NCI-H146 treated with DMSO at 0.1 percent for 48 hours (cell line): ENCODE results near the gene ENOPH1.
"Not testable (repeated sequence)": the region's sequence is repeated elsewhere in the genome, so short reads cannot be mapped to it uniquely, and the experiment has no call there.

Source experiments
- DNase-seq: peaks from one replicate; lab custom pipeline; 2025; ENCODE audit not compliant: unreplicated experiment; lab: John Stamatoyannopoulos, UW

The ENOPH1 gene

DNA sequence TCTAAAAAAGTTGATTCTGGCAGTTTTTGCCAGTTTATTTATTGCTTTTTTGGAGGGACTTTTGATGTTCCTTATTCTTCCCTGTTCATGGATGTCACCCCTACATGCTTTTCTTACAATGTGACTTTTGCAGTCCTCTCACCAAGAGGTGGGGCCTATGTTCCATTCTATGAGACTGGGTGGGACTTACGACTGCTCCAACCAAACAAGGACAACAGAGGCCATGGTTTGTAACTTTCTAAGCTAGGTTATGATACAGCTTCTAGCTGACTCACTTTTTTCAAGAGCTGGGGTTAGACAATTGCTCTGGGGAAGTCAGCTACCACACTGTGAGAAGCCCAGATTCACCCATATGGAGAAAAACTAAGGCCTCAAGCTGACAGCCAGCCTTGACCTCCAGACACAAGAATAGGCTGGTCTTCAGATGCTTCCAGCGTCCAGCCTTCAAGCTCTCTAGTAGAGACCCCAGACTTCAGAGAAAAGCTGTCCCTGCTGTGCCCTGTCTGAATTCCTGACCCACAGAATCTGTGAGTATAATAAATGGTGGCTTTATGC lies 39.5 kb downstream of the ENOPH1 start:
- DNase-seq: no peak

DNA sequence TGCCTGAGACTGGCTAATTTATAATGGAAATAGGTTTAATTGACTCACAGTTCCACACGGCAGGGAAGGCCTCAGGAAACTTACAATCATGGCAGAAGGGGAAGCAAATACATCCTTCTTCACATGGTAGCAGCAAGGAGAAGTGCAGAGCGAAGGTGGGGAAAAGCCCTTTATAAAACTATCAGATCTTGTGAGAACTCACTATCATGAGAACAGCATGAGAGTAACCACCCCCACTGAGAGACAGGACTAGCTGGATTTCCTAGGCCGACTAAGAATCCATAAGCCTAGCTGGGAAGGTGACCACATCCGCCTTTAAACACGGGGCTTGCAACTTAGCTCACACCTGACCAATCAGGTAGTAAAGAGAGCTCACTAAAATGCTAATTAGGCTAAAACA lies 42.7 kb downstream of the ENOPH1 start:
- not testable (repeated sequence) for DNase-seq

DNA sequence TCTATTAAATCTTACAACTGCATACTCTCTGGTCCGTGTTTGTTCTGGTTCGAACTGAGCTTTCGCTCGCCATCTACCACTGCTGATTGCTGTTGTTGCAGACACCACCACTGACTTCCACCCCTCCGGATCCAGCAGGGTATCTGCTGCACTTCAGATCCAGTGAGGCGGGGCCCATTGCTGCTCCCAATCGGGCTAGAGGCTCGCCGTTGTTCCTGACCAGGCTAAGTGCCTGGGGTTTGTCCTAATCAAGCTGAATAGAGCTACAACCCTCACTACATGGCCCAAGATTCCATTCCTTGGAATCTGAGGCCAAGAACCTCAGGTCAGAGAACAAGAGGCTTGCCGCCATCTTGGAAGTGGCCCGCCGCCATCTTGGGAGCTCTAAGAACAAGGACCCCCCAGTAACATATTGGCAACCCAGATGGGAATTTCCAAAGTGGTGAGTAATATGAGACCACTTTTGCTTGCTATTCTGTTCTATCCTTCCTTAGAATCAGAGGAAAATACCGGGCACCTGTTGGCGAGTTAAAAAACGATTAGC lies 43.3 kb downstream of the ENOPH1 start:
- no peak for DNase-seq

DNA sequence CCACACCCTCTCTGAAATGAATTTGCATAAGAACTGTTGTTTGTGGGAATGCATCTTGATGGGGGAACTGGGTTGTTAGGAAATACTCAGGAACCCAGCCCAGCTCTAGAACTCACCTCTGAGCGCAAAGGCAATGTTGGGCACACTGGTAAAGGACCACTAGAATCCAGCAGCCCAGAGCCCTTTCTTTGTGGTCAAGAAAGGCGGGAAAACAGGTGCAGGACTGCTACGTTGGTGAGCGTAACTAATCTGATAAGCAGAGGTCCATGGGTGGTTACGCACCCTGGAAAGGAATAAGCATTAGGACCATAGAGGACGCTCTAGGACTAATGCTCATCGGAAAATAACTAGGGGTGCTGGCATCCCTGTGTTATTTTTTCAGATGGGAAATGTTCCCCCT lies 45.5 kb downstream of the ENOPH1 start:
- DNase-seq: not testable (repeated sequence)

DNA sequence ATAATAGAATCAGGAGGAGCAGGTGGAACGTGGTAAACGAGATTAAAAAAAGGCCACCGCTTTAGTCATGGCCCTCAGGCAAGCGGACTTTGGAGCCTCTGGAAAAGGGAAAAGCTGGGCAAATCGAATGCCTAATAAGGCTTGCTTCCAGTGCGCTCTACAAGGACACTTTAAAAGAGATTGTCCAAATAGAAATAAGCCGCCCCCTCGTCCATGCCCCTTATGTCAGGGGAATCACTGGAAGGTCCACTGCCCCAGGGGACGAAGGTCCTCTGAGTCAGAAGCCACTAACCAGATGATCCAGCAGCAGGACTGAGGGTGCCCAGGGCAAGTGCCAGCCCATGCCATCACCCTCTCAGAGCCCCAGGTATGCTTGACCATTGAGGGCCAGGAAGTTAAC lies 47.1 kb downstream of the ENOPH1 start:
- not testable (repeated sequence) for DNase-seq

DNA sequence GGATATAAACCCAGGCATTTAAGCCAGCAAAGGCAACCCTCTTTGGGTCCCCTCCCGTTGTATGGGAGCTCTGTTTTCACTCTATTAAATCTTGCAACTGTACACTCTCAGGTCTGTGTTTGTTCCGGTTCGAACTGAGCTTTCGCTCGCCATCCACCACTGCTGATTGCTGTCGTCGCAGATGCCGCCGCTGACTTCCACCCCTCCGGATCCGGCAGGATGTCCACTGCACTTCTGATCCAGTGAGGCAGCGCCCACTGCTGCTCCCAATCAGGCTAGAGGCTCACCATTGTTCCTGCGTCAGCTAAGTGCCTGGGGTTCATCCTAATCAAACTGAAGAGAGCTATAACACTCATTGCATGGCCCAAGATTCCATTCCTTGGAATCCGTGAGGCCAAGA lies 49.2 kb downstream of the ENOPH1 start:
- no peak for DNase-seq

DNA sequence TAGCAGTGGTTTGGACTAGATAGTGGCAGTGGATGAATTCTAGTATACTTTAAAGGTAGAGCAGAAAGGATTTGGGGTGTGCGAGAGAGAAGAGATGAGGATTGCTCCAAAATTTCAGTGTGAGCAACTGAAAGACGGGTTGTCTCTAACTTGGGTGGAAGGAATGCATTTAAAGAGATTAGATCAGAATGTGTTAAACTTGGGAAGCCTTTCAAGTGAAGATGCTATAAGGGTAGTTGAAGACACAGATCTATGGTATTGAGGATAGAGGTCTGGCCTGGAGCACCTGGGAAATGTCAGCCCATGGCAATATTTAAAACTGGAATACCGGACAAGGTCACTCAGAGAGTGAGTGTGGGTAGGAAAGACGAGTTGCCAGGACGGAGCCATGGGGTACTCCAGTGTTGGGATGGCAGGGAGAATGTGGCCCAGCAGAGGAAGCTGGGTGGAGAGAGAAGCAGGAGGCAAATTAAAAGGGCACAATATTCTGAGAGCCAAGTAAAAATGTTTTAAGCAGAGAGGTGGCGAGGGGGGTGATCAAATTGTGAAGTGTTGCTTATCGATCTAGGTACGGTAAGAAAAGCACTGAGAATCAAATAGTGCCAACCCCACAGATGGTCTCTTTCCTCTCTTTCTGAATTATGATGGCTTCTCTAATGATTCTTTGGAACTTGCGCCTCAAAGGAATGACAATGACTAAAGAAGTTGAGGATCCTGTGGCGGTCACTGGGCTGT lies 50.5 kb downstream of the ENOPH1 start:
- DNase-seq: no peak

DNA sequence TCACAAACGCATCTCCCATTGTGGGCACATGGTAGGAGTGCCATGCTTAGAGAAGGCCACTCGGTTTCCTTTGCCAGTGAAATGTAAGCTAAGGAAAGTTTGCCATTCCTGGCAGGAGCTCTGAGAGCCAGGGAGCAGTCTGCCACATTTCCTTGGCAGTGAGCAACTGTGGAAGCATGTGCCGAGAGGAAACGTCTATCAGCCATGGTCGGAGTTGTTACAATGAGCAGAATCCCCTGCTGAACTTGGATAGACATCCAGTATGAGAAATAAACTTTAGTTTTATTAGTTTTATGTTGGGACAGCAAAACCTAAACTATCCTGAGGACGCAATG lies 51.1 kb downstream of the ENOPH1 start:
- DNase-seq: no peak

DNA sequence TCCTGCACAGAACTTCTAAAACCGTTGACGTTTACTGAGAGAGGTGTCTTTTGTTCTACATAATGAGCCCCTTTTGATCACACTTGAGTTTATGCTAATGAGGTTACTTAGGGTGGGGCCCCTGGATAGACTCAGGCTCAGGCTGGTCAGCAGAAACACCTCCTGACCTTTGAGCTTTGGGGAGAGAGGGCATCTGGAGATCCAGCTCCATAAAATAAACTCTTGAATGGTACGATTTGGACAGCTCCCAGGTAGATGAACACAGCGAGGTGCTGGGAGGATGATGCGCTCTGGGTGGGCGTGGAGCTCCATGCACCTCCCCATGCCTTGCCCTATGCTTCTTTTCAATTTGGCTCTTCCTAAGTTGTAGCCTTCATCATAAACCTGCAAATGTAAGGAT lies 52.0 kb downstream of the ENOPH1 start:
- DNase-seq: no peak

DNA sequence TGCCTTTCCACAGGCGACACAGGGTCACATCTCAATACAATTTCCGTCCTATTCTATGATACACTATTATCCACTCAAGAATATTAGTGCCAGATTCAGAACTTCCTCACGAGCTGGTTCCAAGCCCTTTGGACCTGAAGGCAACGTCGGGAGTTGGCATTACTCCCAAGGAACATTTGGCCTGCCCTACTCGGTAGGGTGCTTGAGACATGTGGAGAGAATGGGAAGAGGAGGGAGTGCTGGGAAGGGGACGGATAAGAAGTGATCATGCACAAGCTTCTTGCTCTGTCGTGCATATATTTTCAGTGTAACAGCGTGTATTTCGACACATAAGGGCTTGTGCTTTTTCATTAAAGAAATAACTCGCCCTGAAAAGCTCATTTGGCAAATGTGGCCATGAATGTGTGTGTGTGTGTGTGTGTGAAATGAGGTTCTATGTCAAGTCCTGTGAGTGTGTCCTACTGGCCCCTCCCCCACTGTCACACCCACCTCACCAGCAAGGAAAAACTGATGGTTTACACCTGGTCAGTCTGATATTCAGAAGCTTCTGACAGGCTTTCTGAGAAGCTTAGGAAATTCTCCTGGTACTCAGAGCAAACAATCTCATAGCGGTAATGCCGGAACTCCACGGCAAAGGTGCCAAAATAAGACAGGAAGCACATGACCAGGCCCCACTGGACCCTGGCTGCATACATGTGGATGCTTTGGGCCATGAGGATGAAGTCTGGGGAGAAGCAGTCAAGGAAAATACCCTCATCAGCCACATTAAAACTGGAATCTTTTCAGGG lies 54.8 kb downstream of the ENOPH1 start:
- DNase-seq: no peak

DNA sequence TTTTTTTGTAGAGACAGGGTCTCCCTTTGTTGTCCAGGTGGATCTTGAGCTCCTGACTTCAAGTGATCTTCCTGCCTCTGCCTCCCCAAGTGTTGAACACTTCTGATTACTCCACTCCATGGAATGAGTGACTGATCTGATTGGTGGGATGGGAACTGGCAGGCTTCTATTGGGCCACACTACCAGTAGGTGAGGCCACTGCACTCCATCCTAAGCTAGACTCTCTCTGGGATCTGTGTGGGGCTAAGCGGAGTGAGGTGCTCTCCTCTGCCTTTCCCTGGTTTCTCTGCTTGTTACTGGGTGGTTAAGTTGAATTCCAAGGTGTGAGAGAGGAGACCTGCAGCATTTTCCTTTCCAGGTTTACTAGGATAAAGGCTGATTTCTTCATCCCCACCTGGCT lies 58.7 kb downstream of the ENOPH1 start:
- no peak for DNase-seq

DNA sequence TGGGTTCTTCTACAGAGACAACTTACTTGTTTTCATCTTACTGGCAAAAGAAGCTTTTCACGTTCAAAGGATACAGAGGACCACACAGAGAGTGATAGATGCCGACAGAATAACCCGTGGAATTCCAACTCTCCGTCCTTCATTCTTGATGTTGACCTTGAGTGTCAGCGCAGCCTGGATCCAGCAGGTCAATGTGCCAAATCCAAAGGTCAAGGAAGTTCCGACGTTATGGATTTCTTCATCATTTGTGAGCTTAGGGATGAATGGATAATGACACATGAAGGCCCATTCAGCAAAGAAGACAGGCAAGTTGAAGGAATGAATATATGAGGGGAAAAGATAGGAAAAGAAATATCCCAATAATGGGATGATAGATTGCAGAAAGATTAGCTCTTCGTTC lies 59.6 kb downstream of the ENOPH1 start:
- no peak for DNase-seq

DNA sequence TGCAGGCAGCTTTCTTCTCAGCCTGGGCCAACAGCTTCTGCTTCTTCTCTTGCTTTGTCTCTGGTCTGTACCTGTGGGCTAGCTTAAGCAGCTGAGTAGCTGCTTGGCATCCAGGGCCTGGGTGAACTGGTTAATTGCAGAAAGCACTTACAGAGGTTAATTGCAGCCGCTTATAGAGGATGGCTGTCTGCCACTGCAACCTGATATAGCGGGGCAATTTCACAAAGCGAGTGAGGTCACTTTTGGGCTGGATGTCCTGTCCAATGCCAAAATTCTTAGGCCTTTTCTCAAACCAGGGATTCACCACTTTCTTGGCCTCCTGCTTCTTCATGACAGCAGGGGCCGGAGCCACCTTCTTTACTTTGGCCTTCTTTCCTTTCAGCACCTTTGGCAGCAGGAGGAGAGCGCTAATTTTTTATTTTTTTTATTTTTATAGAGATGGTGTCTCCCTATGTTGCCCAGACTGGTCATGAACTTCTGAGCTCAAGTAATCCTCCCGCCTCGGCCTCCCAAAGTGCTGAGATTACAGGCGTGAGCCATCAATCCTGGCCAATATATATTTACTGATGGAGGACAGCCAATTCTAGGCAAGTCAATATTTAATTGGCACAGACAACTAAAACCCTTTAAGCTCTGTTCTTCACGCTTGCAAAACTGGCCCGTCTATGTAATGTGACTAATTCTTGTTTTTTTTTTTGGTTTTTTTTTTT lies 61.0 kb downstream of the ENOPH1 start:
- DNase-seq: peak; percentile 72

DNA sequence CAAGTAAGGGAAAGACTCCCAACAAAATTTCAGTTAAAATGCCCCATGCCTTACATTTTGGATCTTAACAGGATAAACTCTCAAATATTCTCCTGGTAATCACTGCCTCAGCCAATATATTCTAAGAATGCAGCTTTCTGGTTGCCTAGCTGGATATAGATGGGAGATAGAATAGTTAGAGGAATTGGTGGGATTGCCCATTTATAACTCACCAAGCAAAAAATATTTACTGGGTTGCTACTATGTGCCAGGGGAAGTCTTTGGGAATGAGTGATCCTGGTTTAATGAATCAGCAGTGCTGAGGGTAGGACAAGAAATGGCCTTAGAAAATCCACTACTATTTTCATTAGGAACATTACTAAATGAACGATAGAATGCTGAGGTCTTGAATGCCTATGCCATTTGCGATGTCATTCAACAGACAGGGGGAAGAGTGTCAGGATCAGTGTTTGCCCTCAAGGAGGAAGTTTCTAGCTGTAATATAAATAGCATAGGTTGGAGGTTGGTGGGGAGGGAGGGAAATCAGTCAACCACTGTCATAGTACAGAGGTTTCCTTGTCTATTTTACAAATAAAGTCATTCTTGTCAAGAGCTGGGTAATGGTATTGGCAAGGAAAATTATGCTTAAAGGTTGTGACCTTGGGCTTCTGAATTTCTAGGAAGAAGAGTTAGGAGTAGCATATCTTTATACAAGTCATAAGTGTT lies 63.5 kb downstream of the ENOPH1 start:
- no peak for DNase-seq

DNA sequence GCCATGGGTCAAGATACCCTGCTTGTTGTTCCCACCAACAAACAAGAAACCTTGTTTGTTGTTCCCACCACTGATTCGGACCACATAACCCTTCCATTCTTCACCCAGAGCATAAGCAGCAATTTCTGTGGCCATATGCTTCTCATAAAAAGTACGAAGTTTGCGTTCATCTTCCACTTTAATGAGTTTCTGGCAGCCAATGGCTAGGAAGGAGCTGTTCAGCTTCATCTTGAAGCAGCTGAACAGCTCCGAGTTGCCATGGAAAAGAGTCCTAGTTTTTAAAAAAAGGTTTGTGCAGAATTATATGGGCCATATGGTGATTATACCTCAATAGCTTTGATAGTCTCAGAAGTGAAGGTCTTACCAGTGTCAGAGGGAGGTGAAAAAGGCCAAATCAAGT lies 65.3 kb downstream of the ENOPH1 start:
- no peak for DNase-seq

DNA sequence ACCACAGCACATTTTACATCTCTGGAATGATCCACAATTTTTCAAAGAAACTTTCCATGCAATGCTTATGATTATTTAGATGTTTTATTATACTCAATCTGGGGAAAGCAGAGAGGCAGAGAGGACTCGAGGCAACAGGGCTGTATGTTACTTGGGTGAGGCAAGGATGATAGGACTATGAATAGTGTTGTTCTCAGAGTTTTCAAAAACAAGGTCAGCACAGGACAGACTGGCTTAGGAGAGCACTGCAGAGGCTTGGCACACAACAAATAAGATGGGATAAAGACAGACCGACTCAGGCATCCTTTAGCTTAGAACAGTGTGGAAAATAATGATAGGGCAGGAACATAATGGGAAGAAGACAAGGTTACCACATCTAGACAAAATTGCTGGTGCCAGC lies 66.0 kb downstream of the ENOPH1 start:
- no peak for DNase-seq

DNA sequence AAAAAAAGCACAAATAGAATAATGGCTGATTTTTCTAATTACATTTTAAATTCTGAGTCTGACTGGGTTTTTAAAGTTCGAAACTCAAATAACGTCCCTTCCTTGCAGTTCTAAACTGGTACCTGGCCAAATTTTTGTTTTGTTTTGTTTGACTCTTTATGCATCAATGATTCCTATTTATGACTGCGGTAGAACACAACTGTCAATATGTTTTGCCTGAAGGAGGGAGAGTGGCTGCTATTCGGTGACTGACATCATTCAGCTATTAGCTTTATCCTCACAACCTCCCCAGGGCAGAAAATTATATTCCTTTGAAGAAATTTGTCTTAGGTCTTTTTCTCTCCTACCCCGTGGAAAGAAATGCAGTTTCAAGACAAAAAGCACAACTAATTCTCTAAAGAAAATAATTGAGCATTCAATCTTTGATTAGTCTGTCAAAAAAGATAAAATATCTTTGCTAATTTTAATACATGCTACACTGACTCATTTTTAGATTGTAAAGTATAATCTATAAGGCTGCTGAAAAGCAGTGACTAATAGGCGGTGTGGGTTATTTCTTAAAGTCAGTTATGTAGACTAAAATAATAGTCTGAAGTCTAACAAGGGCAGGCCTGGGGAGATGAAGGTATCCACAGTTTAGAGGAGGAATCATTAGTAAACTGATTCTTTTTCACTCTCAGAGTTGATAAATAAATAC lies 69.5 kb downstream of the ENOPH1 start:
- peak; percentile 53 for DNase-seq

DNA sequence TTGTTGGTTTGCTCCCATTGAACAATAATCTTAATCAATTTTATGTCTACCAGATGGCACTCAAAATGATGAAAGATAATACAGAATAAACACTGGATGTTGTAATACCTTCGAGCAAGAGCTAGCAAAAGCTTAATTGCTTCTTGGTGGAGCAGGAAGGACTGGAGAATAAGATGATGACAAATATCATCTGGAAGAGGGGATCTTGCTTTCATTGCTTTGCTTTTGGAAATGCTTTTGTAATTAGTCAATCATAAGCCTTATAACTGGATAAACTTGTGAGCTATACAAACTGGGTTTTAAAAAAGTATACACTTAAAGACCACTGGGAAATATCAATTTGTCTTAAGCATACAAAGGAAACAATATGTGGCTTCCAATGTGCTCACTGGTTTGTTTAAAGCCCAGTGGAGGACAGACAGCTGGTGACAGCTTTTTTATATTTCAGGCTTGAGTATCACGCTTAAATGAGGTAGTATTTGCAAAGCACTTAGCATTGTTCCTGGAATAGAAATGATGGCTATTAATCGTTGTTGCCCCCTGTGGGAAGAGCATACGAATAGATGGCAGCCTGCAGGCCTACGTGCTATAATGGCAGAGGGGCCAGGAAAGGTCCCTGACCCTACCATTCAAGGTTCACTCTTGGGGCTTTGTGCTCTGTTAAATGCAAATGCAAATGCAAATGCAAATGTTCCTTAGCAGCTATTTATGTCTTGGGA lies 70.2 kb downstream of the ENOPH1 start:
- peak; percentile 99 for DNase-seq

DNA sequence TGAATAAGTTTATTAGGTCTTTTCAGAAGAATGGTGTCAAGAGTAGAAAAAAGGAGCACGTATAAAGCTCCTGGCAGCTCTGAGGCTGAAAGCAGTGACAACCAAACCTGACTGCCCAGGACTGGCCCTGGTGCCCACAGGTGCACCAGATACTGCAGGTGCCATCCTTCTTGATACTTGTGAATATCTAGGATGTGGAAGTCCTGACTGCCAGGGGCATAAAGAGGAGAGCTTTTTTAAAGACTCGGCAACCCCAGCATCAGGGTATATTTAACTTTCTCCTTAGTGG lies 70.7 kb downstream of the ENOPH1 start:
- no peak for DNase-seq

DNA sequence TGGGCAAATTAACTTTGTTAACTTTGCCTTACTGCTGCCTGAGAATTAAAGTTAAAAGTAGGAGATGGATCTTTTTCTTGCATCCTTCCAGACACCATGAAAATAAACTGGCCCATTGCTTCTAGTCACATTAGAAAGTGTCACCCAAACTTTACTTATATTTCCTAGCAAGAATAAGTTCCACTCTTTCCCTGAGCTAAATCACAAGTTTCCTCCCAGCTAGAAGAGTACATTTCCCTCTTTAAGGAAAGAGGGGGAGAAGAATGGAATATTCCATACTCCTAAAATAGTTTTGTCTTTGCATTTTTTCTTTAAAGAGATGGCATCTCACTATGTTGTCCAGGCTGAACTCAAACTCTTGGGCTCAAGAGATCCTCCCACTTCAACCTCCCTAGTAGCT lies 77.6 kb downstream of the ENOPH1 start:
- DNase-seq: no peak
